Vagina (tissue), 2 donors: ENCODE data around the gene TNK2. TPM values are rescaled to one million over a fixed set of nuclear protein-coding genes. Genes with fewer than 3 reads are reported as not detected.
"Not testable (repeated sequence)": the region's sequence is repeated elsewhere in the genome, so short reads cannot be mapped to it uniquely, and the experiment has no call there.

Experiments
- DNase-seq, 2 donors: peaks; one replicate each; pipeline ENCODE4 v3.0.0-alpha.2; 2017; ENCODE audit errors: extremely low spot score in 2 of 2
- H3K27ac ChIP-seq: fragments of 200-600 bp; sonication (generic); one replicate; pipeline ENCODE4 v1.5.1; 2019
- H3K27me3 ChIP-seq: fragments of 200-600 bp; sonication (generic); one replicate; pipeline ENCODE4 v1.5.1; 2019
- H3K36me3 ChIP-seq, 2 donors: fragments of 200-600 bp; sonication (generic); one replicate each; pipeline ENCODE4 v1.5.1; 2017 to 2019
- H3K4me1 ChIP-seq: fragments of 200-600 bp; sonication (generic); one replicate; pipeline ENCODE4 v1.5.1; 2019
- H3K4me3 ChIP-seq, 2 donors: fragments of 200-600 bp; sonication (generic); 1 replicate in 1 of 2; 2 replicates in 1 of 2; pipeline ENCODE4 v1.5.1; 2016 to 2019
- H3K9me3 ChIP-seq: fragments of 200-600 bp; sonication (generic); one replicate; pipeline ENCODE4 v1.5.1; 2019
- POLR2A ChIP-seq, 2 donors: fragments of 450-650 bp; IDR thresholded peaks; one replicate each; pipeline ENCODE4 v1.6.1; 2017; ENCODE audit warnings: antibody characterized with exemption in 2 of 2, mild to moderate bottlenecking in 2 of 2, moderate library complexity in 2 of 2
- POLR2AphosphoS5 ChIP-seq, 2 donors: sonication (generic); formaldehyde crosslinking; IDR thresholded peaks; one replicate each; pipeline ENCODE4 v1.9.0; 2017; ENCODE audit warnings: antibody characterized with exemption in 2 of 2, mild to moderate bottlenecking in 2 of 2, low read depth in 1 of 2; ENCODE audit not compliant: insufficient read depth in 1 of 2
- intact Hi-C: fragments of 100-400 bp; cut with DNase I; formaldehyde crosslinking; loops from one replicate; pipeline ENCODE4 v1.15.1; 2023
- total RNA-seq: library from RNA; depleted of rRNA; stranded (reverse); fragments of >200 nt; gene quantifications from one replicate; pipeline ENCODE4 v1.2.3, GENCODE V29; 2016
- TF ChIP-seq, protein P1 (sequence below), 3 experiments: fragments of 450-650 bp in 2 of 3; fragments of 200-600 bp in 1 of 3; sonication (generic) in 1 of 3; IDR thresholded peaks; one replicate each; pipeline ENCODE4 v1.5.1; 2017 to 2019; ENCODE audit warnings: antibody characterized with exemption in 3 of 3, mild to moderate bottlenecking in 2 of 3, moderate library complexity in 2 of 3

TNK2 gene
- total RNA-seq, 1 donor from 2014 or later: 41.5 TPM

DNA sequence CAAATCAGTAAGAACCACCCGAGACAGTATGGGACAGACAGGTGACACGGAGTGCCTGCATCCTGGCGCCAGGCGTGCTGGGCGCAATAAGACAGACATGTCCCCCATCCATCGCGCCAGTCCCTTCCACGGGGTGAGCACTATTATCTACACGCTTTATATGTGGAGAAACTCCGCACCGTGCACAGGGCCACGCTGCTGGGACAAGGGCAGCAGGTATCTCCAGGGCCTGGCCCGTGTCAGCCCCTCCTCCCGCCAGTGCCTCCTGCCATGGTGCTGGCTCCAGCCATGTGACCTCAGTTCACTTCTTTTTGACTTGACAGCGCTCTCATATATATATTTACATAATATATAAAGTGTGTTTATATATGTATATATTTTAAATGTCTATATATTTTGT lies 42.6 kb downstream of the TNK2 start:
- no peaks in the 10 kb centered on the region for H3K9me3 ChIP-seq
- H3K4me3 ChIP-seq: no peak overlapping the region
- intact Hi-C loops: no loop called here
- H3K27ac ChIP-seq: no peak overlapping the region
- no peaks in the 10 kb centered on the region for H3K27me3 ChIP-seq
- peaks cover 0 to 32% of the 10 kb centered on the region in 2 donors for H3K36me3 ChIP-seq
- DNase-seq: no peak
- TF ChIP-seq POLR2A (IDR thresholded peaks at IDR 0.05): no peak
- TF ChIP-seq, protein P1, sequence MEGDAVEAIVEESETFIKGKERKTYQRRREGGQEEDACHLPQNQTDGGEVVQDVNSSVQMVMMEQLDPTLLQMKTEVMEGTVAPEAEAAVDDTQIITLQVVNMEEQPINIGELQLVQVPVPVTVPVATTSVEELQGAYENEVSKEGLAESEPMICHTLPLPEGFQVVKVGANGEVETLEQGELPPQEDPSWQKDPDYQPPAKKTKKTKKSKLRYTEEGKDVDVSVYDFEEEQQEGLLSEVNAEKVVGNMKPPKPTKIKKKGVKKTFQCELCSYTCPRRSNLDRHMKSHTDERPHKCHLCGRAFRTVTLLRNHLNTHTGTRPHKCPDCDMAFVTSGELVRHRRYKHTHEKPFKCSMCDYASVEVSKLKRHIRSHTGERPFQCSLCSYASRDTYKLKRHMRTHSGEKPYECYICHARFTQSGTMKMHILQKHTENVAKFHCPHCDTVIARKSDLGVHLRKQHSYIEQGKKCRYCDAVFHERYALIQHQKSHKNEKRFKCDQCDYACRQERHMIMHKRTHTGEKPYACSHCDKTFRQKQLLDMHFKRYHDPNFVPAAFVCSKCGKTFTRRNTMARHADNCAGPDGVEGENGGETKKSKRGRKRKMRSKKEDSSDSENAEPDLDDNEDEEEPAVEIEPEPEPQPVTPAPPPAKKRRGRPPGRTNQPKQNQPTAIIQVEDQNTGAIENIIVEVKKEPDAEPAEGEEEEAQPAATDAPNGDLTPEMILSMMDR (IDR thresholded peaks at IDR 0.05): no peak
- no peak for TF ChIP-seq POLR2AphosphoS5 (IDR thresholded peaks at IDR 0.05; ENCODE audit: insufficient read depth in 1 of 2, low read depth in 1 of 2)
- H3K4me1 ChIP-seq: peaks cover 13% of the 10 kb centered on the region

- peaks cover 0 to 19% of the 10 kb centered on the region in 2 donors for H3K36me3 ChIP-seq
- H3K27ac ChIP-seq: peak overlapping the region; percentile 60
- peaks cover 22% of the 10 kb centered on the region for H3K4me1 ChIP-seq
- no peaks in the 10 kb centered on the region for H3K27me3 ChIP-seq
- no peaks in the 10 kb centered on the region for H3K9me3 ChIP-seq
- TF ChIP-seq POLR2A (IDR thresholded peaks at IDR 0.05): no peak
- TF ChIP-seq POLR2AphosphoS5 (IDR thresholded peaks at IDR 0.05; ENCODE audit: insufficient read depth in 1 of 2, low read depth in 1 of 2): peak; percentile 13 to 21
- TF ChIP-seq, protein P1 (IDR thresholded peaks at IDR 0.05): peak; percentile 85 to 90 (median 86)
- no peak overlapping the region for H3K4me3 ChIP-seq
- intact Hi-C loops: no loop called here
- no peak for DNase-seq
Measured at GRCh38 chr3:195863121-195864061, 45.0 kb downstream of the TNK2 start.

DNA sequence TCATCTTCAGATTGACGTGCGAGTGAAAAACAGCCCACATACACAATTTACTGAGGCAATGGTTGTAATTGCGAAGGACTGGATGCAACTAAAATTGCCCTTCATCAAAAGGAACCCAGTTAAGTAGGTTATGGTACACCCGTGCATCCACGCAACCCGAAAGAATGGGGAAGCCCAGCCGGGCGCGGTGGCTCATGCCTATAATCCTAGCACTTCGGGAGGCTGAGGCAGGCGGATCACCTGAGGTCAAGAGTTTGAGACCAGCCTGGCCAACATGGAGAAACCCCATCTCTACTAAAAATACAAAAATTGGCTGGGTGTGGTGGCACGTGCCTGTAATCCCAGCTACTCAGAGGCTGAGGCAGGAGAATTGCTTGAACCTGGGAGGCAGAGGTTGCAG lies 46.0 kb downstream of the TNK2 start:
- H3K27me3 ChIP-seq, H3K4me3 ChIP-seq, H3K36me3 ChIP-seq, DNase-seq, intact Hi-C loops, H3K9me3 ChIP-seq, H3K27ac ChIP-seq: not testable (repeated sequence)
- H3K4me1 ChIP-seq: peaks cover 22% of the 10 kb centered on the region

GRCh38 chr3:195860456-195860855 lies 47.9 kb downstream of the TNK2 start:
- TF ChIP-seq, protein P1 (IDR thresholded peaks at IDR 0.05): no peak
- TF ChIP-seq POLR2AphosphoS5 (IDR thresholded peaks at IDR 0.05; ENCODE audit: insufficient read depth in 1 of 2, low read depth in 1 of 2): no peak
- no peak for TF ChIP-seq POLR2A (IDR thresholded peaks at IDR 0.05)
- H3K36me3 ChIP-seq: no peaks in the 10 kb centered on the region
- no peak overlapping the region for H3K27ac ChIP-seq
- DNase-seq: no peak
- peaks cover 22% of the 10 kb centered on the region for H3K4me1 ChIP-seq
- H3K27me3 ChIP-seq: no peaks in the 10 kb centered on the region
- H3K9me3 ChIP-seq: no peaks in the 10 kb centered on the region
- H3K4me3 ChIP-seq: no peak overlapping the region
- intact Hi-C loops: loop anchor here (2.0 kb wide), 1 partner anchor 34 kb away; no protein-coding TSS in a partner anchor

- TF ChIP-seq POLR2A (IDR thresholded peaks at IDR 0.05): no peak
- Histone ChIP-seq H3K36me3 (no peaks in the 10 kb centered on the region), H3K4me3 (no peak overlapping the region), H3K4me1 (peaks cover 22% of the 10 kb centered on the region), H3K9me3 (no peaks in the 10 kb centered on the region), H3K27ac (no peak overlapping the region), H3K27me3 (no peaks in the 10 kb centered on the region)
- no peak for DNase-seq
- intact Hi-C loops: loop anchor here (2.0 kb wide), 1 partner anchor 35 kb away; no protein-coding TSS in a partner anchor
Measured at GRCh38 chr3:195859846-195860411, 48.4 kb downstream of the TNK2 start.
